Peyer's patch (tissue), 4 donors: ENCODE measurements around the gene TBX15. TPM values are rescaled to one million over a fixed set of nuclear protein-coding genes. Genes with fewer than 3 reads are reported as not detected.

Experiments used
- DNase-seq, 3 donors: peaks; one replicate each; pipeline ENCODE4 v3.0.0-alpha.2; 2017 to 2019
- H3K27ac ChIP-seq, 4 donors: fragments of 200-600 bp; sonication (generic); one replicate each; pipeline ENCODE4 v1.5.1; 2016 to 2019
- H3K27me3 ChIP-seq, 2 donors: fragments of 200-600 bp; sonication (generic); one replicate each; pipeline ENCODE4 v1.5.1; 2019
- H3K36me3 ChIP-seq, 3 donors: fragments of 200-600 bp; sonication (generic); one replicate each; pipeline ENCODE4 v1.5.1; 2016 to 2019
- H3K4me1 ChIP-seq, 4 donors: fragments of 200-600 bp; sonication (generic); one replicate each; pipeline ENCODE4 v1.5.1; 2016 to 2019
- H3K4me3 ChIP-seq, 4 donors: fragments of 200-600 bp; sonication (generic); 1 replicate in 3 of 4; 2 replicates in 1 of 4; pipeline ENCODE4 v1.5.1; 2016 to 2019; ENCODE audit warnings: mild to moderate bottlenecking in 1 of 4
- H3K9me3 ChIP-seq, 4 donors: fragments of 200-600 bp; sonication (generic); one replicate each; pipeline ENCODE4 v1.5.1; 2016 to 2019; ENCODE audit warnings: mild to moderate bottlenecking in 1 of 4
- POLR2A ChIP-seq, 2 donors: fragments of 450-650 bp; IDR thresholded peaks; one replicate each; pipeline ENCODE4 v1.5.1; 2017; ENCODE audit warnings: antibody characterized with exemption in 2 of 2, mild to moderate bottlenecking in 2 of 2, moderate library complexity in 2 of 2
- total RNA-seq, 4 donors: library from RNA; depleted of rRNA; stranded (reverse); fragments of >200 nt; gene quantifications; one replicate each; pipeline ENCODE4 v1.1.0, GENCODE V29; 2016
- TF ChIP-seq, protein P1 (sequence below), 6 experiments: fragments of 450-650 bp in 4 of 6; fragments of 200-600 bp in 2 of 6; sonication (generic) in 1 of 6; IDR thresholded peaks; one replicate each; pipeline ENCODE4 v1.5.1; 2017 to 2019; ENCODE audit warnings: antibody characterized with exemption in 6 of 6, mild to moderate bottlenecking in 3 of 6, moderate library complexity in 1 of 6

The TBX15 gene
- total RNA-seq, 4 donors from 2014 or later, result 0.40 to 3.3 TPM; not detected in 2

DNA sequence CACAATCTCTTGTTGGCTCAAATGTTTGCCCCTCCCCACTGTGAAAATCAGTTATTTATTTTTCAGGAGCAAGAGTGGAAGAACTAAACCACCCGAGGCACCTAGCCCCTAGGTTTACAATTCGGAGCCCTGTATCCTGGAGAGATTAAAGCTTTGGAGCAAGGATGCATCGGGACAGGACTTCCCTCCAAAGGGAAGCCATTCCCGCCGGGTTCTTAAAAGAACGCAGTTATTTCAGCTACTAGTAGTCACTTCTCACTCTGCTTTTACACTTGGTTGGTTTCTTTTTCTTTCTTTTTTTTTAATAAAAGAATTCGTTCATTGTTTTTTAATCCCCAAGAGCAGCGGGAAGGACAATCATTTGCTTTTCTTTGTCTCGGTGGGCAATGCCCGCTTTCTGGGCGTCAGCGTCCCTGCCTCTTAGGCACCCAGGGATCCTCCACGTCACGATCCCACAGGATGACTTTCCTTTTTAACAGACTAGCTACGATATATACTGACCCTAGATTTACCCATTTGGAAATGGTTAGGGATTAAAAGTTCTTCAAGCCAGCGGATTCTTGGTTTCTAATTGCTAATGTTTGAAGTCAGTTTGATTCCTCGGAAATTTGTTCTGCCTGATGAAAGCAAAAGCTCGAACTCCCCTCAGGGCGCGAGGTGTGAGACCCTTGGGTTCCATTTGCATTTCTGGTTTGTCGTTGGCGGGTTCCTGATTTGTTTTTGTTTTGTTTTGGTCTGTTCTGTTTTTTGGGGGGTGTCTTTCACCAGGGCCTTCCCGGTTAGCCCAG, 9.0 kb downstream of the TBX15 start:
- Histone ChIP-seq H3K27ac (no peak overlapping the region), H3K4me3 (peak overlapping the region in 2 of 4 donors; percentile 4 to 14), H3K36me3 (no peaks in the 10 kb centered on the region), H3K9me3 (peaks cover 0 to 13% (median 0%) of the 10 kb centered on the region in 4 donors), H3K4me1 (peaks cover 0 to 9% (median 0%) of the 10 kb centered on the region in 4 donors), H3K27me3 (peaks cover 0 to 45% of the 10 kb centered on the region in 2 donors)
- no peak for TF ChIP-seq POLR2A (IDR thresholded peaks at IDR 0.05)
- TF ChIP-seq, protein P1, sequence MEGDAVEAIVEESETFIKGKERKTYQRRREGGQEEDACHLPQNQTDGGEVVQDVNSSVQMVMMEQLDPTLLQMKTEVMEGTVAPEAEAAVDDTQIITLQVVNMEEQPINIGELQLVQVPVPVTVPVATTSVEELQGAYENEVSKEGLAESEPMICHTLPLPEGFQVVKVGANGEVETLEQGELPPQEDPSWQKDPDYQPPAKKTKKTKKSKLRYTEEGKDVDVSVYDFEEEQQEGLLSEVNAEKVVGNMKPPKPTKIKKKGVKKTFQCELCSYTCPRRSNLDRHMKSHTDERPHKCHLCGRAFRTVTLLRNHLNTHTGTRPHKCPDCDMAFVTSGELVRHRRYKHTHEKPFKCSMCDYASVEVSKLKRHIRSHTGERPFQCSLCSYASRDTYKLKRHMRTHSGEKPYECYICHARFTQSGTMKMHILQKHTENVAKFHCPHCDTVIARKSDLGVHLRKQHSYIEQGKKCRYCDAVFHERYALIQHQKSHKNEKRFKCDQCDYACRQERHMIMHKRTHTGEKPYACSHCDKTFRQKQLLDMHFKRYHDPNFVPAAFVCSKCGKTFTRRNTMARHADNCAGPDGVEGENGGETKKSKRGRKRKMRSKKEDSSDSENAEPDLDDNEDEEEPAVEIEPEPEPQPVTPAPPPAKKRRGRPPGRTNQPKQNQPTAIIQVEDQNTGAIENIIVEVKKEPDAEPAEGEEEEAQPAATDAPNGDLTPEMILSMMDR (IDR thresholded peaks at IDR 0.05), result no peak
- DNase-seq, result no peak

DNA sequence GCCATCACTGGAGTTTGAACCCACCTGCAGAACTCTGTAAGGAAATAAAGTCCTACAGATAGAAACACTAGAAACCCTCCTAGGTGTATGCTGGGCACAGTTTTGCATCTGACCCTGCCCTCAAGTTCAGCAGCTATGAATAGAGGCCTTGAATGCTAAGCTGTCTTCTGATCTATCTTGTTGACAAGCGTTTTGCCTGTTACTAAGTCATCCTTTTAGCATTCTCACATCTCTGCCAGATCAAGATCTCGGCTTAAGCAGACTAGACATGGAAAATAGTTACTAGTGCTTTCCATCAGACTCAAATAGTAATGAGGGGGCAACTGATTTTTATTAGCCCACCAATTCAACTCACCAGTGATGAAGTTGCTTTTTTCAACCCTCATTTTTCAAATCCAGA, 10.5 kb downstream of the TBX15 start:
- DNase-seq, result no peak
- TF ChIP-seq, protein P1 (IDR thresholded peaks at IDR 0.05), result no peak
- no peak for TF ChIP-seq POLR2A (IDR thresholded peaks at IDR 0.05)
- H3K9me3 ChIP-seq, result peaks cover 0 to 5% (median 0%) of the 10 kb centered on the region in 4 donors
- peaks cover 0 to 31% of the 10 kb centered on the region in 2 donors for H3K27me3 ChIP-seq
- no peak overlapping the region for H3K4me3 ChIP-seq
- peaks cover 0 to 7% (median 0%) of the 10 kb centered on the region in 4 donors for H3K4me1 ChIP-seq
- no peaks in the 10 kb centered on the region for H3K36me3 ChIP-seq
- H3K27ac ChIP-seq, result no peak overlapping the region

DNA sequence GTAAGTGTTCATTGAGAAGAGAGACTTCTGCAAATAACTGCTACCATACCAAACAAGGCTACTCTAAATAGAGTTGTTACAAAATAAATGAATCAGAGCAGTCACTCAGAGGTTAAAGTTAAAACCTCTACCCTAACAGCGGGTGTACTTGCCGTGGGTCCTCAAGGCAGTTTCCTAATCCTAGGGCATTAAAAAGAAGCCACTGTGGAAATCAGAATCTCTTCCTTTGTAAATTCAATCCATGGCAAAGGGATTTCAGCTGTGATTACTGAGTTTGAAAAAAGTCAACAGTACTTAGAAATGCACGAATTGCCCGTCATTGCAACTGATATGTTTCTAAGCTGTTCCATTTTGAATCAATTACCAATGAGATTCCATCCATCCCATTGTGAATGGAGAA, 13.5 kb downstream of the TBX15 start:
- DNase-seq, result no peak
- H3K36me3 ChIP-seq, result no peaks in the 10 kb centered on the region
- H3K9me3 ChIP-seq, result peaks cover 0 to 3% (median 0%) of the 10 kb centered on the region in 4 donors
- no peak overlapping the region for H3K4me3 ChIP-seq
- peaks cover 0 to 12% of the 10 kb centered on the region in 2 donors for H3K27me3 ChIP-seq
- H3K4me1 ChIP-seq, result peaks cover 0 to 4% (median 0%) of the 10 kb centered on the region in 4 donors
- TF ChIP-seq, protein P1 (IDR thresholded peaks at IDR 0.05), result no peak
- TF ChIP-seq POLR2A (IDR thresholded peaks at IDR 0.05), result no peak
- no peak overlapping the region for H3K27ac ChIP-seq

DNA sequence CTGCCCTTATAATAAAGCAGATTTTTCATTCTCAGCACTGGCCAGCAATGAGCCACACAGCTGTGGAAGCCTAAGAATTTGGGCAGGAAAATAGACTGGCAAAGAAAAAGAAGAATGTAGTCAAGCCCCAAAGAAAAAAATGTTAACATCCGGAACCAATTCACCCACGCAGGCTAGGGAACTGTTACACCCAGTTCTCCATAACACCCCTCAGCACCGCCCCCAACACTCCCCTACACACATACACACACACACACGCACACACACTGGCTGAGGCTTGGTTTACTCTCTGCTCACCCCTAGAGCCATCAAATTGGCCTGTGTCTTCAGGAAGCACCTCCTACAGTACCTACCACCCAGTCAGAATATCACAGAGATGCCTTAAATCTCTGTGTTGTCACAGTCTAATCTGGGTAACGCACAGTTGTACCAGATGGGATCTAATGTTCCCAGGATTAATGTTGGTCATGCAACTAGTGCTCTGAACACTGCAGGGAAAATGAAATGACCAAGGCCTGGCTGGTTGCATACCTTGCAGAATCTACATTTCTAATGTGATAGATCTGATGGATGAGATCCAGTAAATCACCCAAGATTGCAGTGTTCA, 14.5 kb downstream of the TBX15 start:
- no peaks in the 10 kb centered on the region for H3K4me1 ChIP-seq
- H3K36me3 ChIP-seq, result no peaks in the 10 kb centered on the region
- H3K4me3 ChIP-seq, result no peak overlapping the region
- no peaks in the 10 kb centered on the region for H3K9me3 ChIP-seq
- no peak for DNase-seq
- no peak overlapping the region for H3K27ac ChIP-seq
- TF ChIP-seq, protein P1 (IDR thresholded peaks at IDR 0.05), result no peak
- no peak for TF ChIP-seq POLR2A (IDR thresholded peaks at IDR 0.05)
- peaks cover 0 to 1% of the 10 kb centered on the region in 2 donors for H3K27me3 ChIP-seq

DNA sequence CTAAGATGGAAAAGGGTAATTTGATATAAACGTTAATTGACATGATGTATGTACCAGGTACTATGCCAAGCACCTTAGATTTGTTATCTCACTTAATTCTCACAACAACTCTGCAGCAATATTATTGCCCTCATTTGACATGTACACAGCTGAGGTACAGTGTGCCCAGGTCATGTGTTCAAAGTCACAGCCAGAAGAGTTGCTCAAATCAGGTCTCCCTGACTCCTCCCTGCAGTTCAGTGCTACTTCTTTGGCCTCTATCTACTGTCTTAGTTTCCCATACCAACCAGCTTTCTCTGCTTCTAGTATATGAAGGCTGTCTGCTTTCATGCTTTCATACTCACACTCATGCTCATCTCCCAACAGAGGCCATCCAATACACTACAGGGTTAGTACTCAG, 15.1 kb downstream of the TBX15 start:
- no peak for DNase-seq
- TF ChIP-seq POLR2A (IDR thresholded peaks at IDR 0.05), result no peak
- TF ChIP-seq, protein P1 (IDR thresholded peaks at IDR 0.05), result no peak
- Histone ChIP-seq H3K36me3 (no peaks in the 10 kb centered on the region), H3K4me1 (no peaks in the 10 kb centered on the region), H3K9me3 (no peaks in the 10 kb centered on the region), H3K27me3 (no peaks in the 10 kb centered on the region), H3K4me3 (no peak overlapping the region), H3K27ac (no peak overlapping the region)
